ENCODE results near the gene POLR2I.

GRCh38 chr19:36111200-36111539 lies 3.5 kb downstream of the POLR2I start:
- TF ChIP-seq CTCF (IDR thresholded peaks at IDR 0.05) (no peak), POLR2A (IDR thresholded peaks at IDR 0.05) (no peak), POLR2AphosphoS5 (IDR thresholded peaks at IDR 0.05) (no peak)

Data from prostate gland (tissue), 2 donors.